Breast epithelium (tissue), 3 donors: Measurements from ENCODE around the gene NR2F2.

Source experiments
- CTCF ChIP-seq, 3 donors: fragments of 450-650 bp; IDR thresholded peaks; one replicate each; pipeline ENCODE4 v1.5.1; 2016 to 2017; ENCODE audit warnings: antibody characterized with exemption in 3 of 3, mild to moderate bottlenecking in 3 of 3, moderate library complexity in 3 of 3
- POLR2A ChIP-seq: fragments of 450-650 bp; IDR thresholded peaks from one replicate; pipeline ENCODE4 v1.6.1; 2016; ENCODE audit warnings: antibody characterized with exemption, mild to moderate bottlenecking, moderate library complexity
- POLR2AphosphoS5 ChIP-seq, 3 donors: sonication (generic); formaldehyde crosslinking; IDR thresholded peaks; one replicate each; pipeline ENCODE4 v1.6.1; 2017; ENCODE audit warnings: antibody characterized with exemption in 3 of 3

GRCh38 chr15:96328181-96328876, 2.2 kb upstream of the NR2F2 start:
- TF ChIP-seq CTCF (IDR thresholded peaks at IDR 0.05) = no peak
- TF ChIP-seq POLR2AphosphoS5 (IDR thresholded peaks at IDR 0.05) = no peak
- no peak for TF ChIP-seq POLR2A
